PFSK-1 (cell line): ENCODE data around the gene PPA2.

Experiments used
- FOXP2 ChIP-seq: optimal IDR thresholded peaks from 2 replicates; pipeline ENCODE3; 2011; ENCODE audit warnings: borderline replicate concordance, control low read depth, inconsistent platforms; ENCODE audit not compliant: insufficient read depth; ENCODE audit errors: extremely low read length, extremely low read depth
- POLR2AphosphoS5 ChIP-seq: IDR thresholded peaks from 2 replicates; pipeline ENCODE4 v1.6.1; 2012; ENCODE audit warnings: low read depth, mild to moderate bottlenecking, control low read depth, low read length, moderate library complexity
- SIN3A ChIP-seq: IDR thresholded peaks from 2 replicates; pipeline ENCODE4 v1.6.1; 2012; ENCODE audit warnings: mild to moderate bottlenecking, low read length, moderate library complexity, borderline replicate concordance; ENCODE audit not compliant: insufficient read depth
- TAF1 ChIP-seq: IDR thresholded peaks from 2 replicates; pipeline ENCODE4 v1.6.1; 2012; ENCODE audit warnings: low read length, control low read depth, borderline replicate concordance; ENCODE audit not compliant: insufficient read depth
- TF ChIP-seq, protein P1 (sequence below), 2 experiments: IDR thresholded peaks; 2 replicates each; pipeline versions ENCODE4 v1.6.1 to v1.8.0; 2011 to 2012; ENCODE audit warnings: low read depth in 2 of 2, low read length in 2 of 2, control low read depth in 1 of 2, inconsistent platforms in 1 of 2, mild to moderate bottlenecking in 1 of 2, moderate library complexity in 1 of 2; ENCODE audit not compliant: insufficient read depth in 1 of 2

The PPA2 gene

DNA sequence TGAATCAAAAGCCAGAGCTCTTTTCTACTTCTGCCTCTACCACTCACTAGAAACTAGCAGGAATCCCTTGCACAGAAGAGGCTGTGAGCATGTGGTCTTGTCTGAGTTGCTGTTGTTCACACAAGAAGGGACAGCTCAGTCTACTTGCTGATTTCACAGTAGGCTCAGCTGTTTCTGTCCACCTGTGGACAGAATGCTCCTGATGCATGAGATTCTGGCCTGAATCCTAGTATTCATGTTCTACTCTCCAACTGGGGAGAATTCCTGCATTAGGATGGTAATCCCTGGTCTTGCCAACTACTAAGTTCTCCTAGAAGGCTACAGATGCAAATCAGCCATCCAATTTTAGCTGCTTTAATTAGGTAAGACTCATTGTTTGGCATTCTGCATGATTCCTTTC, 112.8 kb downstream of the PPA2 start:
- no peak for TF ChIP-seq TAF1
- TF ChIP-seq, protein P1, sequence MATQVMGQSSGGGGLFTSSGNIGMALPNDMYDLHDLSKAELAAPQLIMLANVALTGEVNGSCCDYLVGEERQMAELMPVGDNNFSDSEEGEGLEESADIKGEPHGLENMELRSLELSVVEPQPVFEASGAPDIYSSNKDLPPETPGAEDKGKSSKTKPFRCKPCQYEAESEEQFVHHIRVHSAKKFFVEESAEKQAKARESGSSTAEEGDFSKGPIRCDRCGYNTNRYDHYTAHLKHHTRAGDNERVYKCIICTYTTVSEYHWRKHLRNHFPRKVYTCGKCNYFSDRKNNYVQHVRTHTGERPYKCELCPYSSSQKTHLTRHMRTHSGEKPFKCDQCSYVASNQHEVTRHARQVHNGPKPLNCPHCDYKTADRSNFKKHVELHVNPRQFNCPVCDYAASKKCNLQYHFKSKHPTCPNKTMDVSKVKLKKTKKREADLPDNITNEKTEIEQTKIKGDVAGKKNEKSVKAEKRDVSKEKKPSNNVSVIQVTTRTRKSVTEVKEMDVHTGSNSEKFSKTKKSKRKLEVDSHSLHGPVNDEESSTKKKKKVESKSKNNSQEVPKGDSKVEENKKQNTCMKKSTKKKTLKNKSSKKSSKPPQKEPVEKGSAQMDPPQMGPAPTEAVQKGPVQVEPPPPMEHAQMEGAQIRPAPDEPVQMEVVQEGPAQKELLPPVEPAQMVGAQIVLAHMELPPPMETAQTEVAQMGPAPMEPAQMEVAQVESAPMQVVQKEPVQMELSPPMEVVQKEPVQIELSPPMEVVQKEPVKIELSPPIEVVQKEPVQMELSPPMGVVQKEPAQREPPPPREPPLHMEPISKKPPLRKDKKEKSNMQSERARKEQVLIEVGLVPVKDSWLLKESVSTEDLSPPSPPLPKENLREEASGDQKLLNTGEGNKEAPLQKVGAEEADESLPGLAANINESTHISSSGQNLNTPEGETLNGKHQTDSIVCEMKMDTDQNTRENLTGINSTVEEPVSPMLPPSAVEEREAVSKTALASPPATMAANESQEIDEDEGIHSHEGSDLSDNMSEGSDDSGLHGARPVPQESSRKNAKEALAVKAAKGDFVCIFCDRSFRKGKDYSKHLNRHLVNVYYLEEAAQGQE (IDR thresholded peaks at IDR 0.05; ENCODE audit: insufficient read depth in 1 of 2, low read depth in 2 of 2, low read length in 2 of 2): no peak
- TF ChIP-seq FOXP2: no peak
- no peak for TF ChIP-seq SIN3A
- TF ChIP-seq POLR2AphosphoS5: no peak

- no peak for TF ChIP-seq FOXP2
- no peak for TF ChIP-seq POLR2AphosphoS5
- TF ChIP-seq TAF1: no peak
- TF ChIP-seq SIN3A: no peak
- TF ChIP-seq, protein P1 (IDR thresholded peaks at IDR 0.05; ENCODE audit: insufficient read depth in 1 of 2, low read depth in 2 of 2, low read length in 2 of 2): no peak
These were observed 116.4 kb downstream of the PPA2 start for GRCh38 chr4:105357258-105357980.

DNA sequence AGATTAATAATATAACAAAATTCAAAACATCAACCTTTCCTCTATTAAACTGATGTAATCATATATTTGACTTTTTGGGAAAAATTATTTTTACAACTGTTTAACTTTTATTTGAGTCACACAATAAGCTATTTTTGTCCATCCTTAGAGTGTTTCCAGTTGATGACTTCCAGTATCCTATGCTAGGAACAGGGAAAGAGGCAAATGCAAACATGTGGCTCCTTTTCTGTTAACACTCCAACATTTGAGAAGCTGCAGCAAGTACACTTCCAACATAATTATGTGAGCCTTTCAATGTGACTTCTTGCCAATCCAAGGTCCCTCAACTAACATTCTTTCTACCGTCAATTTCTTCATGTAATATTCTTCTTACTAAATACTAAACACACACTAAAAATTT, 117.7 kb downstream of the PPA2 start:
- TF ChIP-seq POLR2AphosphoS5 (no peak), FOXP2 (no peak), SIN3A (no peak), TAF1 (no peak)
- TF ChIP-seq, protein P1 (IDR thresholded peaks at IDR 0.05; ENCODE audit: insufficient read depth in 1 of 2, low read depth in 2 of 2, low read length in 2 of 2): no peak

DNA sequence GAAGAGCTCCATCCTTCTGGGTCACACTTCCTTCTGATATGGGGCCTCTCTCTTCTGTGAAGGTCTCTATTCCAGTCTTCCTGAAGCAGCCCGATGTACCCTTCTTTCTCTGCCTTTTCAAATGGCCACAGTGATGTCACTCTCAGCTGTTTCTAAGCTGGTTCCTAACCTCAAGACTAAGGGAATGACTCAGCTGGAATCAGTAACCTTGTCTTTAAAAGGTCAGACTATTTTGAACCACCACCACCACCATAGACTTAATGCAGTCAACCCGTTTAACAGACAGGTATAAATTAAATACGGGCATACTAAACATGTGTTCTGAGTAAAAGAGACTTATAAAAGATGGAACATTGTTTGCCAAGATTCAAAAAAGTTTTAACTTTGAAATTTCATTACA, 121.0 kb downstream of the PPA2 start:
- no peak for TF ChIP-seq SIN3A
- TF ChIP-seq, protein P1 (IDR thresholded peaks at IDR 0.05; ENCODE audit: insufficient read depth in 1 of 2, low read depth in 2 of 2, low read length in 2 of 2): no peak
- no peak for TF ChIP-seq FOXP2
- TF ChIP-seq TAF1: no peak
- no peak for TF ChIP-seq POLR2AphosphoS5
